ENCODE measurements around the gene NR4A2.
A peak's percentile ranks its signal among the peaks of the same experiment; 100 is the strongest.

The NR4A2 gene

GRCh38 chr2:156339865-156340264, 7.3 kb upstream of the NR4A2 start:
- no peak for DNase-seq

GRCh38 chr2:156339110-156339847, 6.8 kb upstream of the NR4A2 start:
- no peak for DNase-seq

- no peak for DNase-seq
Measured at GRCh38 chr2:156338578-156338977, 6.1 kb upstream of the NR4A2 start.

- peak; percentile 76 for DNase-seq
Measured at GRCh38 chr2:156334496-156335478, 2.3 kb upstream of the NR4A2 start.

DNA sequence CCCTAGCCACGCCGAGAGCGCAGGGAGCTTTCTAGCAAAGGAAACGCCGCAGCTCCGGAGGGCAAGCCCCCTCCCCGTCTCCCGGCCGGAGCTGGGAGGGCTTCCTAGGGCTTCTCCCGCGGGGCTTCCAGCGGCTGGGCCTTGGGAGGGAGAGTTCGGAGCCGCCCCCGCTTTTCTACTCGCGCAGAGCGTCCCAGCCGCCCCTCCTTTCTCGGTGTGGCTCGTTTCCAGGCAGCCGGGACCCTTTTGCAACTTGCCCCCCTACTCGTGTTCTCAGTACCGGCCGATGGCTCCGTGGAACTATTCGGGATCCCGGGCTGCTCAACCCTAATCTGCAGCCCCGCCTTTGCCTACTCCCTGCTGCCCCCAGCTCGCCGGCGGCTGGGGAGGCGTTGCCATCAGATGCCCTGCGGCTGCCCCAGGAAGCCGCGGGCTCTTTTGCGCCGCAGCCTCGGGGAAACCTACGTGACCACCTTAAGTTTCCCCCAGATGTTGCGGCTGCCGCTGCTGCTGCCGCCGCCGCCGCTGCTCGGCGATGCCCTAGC, 1.5 kb upstream of the NR4A2 start:
- peak; percentile 54 for DNase-seq

- no peak for DNase-seq
Measured at GRCh38 chr2:156333274-156333950, 891 bp upstream of the NR4A2 start.

GRCh38 chr2:156332284-156332533, 312 bp downstream of the NR4A2 start:
- no peak for DNase-seq

- no peak for DNase-seq
Measured at GRCh38 chr2:156331572-156332283, 793 bp downstream of the NR4A2 start.

DNA sequence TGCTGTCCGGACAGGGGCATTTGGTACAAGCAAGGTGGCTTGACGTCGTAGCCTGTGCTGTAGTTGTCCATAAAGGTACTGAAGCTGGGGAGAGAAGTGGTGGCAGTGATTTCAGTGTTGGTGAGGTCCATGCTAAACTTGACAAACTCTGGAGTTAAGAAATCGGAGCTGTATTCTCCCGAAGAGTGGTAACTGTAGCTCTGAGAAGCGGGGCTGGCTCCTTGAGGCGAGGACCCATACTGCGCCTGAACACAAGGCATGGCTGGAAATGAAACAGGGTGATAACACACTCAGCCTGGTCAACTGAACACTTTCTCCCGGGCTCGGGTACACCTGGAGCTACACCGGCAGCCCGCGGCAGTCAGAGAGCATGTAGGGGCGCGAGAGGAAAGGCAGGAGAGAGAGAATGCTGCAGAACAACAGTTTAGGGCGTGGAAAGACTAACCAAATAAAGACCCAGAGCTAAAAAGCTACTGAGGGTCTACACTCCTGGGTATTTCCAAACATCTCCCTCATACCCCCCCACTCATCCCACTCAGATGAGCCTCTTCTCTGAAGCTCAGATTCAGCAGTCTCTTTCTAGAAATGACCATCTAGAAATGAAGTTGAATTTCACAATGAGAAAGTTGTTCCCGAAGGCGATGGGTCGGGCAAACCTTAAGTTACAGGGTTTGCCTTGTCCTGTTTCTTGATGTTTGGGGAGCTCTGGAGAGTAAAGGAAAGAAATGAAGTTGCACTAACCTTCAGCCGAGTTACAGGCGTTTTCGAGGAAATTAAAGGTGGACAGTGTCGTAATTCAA, 2.4 kb downstream of the NR4A2 start:
- no peak for DNase-seq

DNA sequence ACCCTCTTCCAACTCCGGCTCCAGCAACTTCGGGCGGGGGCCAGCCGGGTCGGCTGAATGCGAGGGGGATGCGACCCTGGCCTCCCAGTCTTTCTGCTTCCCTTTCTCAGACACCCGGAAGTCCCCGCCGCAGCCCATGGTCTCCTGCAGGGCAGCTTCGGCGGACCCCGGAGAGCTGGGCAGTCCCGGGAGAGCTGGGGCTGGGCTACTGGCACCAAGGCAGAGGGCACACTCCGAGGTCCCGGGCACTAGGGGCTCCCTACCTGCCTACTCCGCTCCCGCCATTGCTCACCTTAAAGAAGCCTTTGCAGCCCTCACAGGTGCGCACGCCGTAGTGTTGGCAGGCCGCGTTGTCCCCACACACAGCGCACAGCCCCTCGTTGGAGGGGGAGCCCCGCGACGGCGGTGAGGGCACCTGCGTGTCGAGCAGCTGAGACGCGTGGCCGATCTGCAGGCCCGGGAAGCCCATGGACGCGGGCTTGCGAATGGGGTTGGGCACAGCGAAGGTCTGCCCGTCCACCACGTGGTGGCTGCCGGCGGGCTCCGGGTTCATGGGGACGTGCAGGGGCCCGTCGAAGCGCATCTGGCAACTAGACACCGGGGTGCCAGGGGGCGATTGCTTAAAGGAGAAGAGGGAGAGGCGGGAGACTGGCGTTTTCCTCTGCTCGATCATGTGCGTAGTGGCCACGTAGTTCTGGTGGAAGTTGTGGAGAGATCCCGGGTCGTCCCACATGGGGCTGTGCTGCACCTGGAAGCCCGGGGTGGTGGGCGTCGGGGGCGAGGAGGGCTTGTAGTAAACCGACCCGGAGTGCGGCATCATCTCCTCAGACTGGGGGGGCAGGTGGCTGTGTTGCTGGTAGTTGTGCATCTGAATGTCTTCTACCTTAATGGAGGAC, 3.2 kb downstream of the NR4A2 start:
- no peak for DNase-seq

DNA sequence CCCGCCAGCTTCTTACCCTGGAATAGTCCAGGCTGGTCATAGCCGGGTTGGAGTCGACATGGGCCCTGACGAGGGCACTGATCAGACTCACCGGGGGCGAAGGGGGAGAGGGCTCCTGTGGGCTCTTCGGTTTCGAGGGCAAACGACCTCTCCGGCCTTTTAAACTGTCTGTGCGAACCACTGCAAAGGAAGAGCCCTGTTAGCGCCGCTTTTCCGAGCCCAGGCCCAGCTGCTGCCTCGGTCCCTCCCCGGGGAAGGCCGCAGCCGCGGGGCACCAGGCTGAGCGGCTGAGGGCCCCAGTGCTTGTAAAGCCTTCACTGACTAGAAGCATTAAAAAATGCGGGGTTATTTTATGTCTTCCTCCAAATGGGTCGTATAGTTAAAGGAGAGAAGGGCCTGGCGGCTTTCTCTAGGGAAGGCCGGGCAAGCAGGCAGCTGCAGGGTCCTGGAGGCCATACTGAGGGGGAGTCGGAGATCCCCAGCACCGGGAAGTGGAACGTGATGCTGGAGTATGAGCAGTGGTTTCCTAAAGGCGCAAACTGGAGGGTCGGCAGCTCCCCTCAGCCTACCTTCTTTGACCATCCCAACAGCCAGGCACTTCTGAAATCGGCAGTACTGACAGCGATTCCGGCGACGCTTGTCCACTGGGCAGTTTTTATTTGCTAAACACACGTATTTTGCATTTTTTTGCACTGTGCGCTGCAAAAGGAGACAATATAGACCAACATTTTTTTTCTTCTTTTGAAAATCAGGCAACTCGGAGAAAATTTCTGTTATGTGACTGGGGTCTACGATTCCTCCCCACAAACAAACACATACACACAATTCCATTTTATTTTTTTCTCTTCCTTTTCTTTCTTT, 4.5 kb downstream of the NR4A2 start:
- no peak for DNase-seq

- DNase-seq: no peak
Measured at GRCh38 chr2:156326526-156327095, 5.9 kb downstream of the NR4A2 start.

GRCh38 chr2:156325688-156326525, 6.6 kb downstream of the NR4A2 start:
- DNase-seq: no peak

DNA sequence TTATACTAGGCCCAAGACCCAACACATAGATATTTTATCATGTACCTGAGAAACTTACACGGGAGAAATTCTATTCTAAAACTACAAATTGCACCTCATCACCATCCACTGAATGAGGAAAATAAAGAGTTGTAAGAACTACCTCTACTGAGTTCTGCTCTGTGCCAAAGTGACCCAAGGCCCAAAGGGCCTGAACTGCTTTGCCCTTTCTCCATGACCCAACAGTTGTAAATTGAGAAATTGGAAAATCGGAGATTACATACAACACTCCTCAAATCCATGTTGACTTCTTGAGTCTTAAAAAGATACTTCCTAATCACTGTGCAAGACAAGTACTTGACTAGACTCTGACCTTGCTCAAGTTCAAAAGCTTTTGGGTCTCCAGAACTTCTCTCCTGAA, 8.8 kb downstream of the NR4A2 start:
- DNase-seq: no peak

GRCh38 chr2:156322686-156323231, 9.8 kb downstream of the NR4A2 start:
- no peak for DNase-seq

DNA sequence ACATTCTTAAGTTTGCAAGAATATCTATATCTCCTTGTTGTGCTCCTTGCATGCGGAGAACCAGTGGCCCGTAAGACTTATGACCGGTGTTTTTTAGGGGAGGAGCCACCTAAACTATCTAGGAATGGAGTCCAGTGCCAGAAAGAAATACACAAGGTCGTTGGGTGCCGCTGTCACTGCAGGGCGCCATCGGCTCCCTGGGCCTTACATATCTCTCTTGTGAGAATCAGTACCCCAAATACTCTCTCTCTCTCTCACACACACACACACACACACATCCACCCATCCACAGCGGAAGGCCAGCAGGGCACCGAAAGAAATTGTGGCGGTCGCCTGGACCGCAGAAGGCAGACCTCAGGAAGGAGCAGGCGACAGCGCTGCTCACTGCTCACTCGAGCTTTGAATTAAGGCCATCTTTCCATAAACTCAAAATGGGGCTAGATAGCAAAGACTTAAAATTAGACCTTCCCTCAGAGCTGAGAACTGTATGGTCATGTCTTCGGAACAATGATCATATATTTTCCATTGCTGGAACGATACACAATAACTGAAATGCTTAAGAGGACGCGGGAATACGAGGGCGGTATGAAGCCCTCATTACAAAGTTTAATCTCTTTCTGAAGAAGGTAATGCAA, 10.4 kb downstream of the NR4A2 start:
- no peak for DNase-seq

DNA sequence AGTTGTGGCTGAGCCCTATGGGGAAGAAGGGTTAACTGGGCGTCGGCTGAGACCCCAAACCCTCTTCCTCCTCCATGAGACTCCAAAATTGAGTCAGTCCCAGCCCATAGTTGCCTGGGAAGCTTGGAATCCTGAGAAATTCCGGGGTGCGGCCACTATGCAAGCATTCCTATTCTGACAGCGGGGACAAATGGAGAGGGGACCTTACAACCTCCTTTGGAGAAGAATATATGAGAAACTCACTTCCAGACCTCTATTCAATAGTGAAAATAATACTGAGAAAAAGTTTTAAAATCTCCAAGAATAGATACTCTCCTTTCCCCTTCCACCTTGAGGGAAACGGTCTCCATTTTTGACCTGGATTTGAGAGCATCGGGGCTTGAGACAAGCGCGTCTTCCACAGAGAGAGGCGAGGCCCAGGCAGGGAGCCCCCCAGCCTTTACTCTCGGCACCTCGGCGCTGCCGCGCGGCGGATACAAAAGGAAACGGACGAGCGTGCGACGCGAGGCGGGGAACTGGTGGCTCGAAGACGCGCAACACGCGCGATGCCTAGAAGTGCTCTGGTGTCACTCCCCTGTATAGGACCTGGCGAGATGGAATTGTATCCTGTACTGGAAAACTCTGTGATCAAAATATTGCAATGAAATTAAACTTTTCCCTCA, 11.1 kb downstream of the NR4A2 start:
- DNase-seq: peak; percentile 39
